ENCODE results near the gene UBAC2.

DNA sequence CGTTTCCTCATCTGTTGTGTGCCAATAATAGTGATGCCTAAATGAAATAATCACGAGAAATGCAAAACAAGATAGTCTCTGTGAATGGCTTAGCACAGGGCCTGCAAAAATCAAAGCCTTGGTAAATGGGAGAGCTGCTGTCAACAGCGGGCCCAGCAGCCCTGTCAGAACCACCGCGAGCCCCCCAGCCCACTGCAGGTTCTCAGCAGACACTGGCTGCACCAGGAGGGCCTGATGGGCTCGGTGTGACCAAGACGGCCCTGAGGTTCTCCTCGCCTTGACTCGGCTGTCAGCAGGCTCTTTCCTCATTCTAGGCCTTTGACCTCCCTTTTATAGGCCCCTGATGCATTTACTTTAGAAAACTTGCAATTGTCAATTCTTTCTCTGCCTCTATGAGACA lies 197.4 kb downstream of the UBAC2 start:
- TF ChIP-seq POLR2AphosphoS5 (IDR thresholded peaks at IDR 0.05; ENCODE audit: low read depth, low read length) (no peak), TAF1 (IDR thresholded peaks at IDR 0.05; ENCODE audit: low read depth, low read length) (no peak), POLR2A (IDR thresholded peaks at IDR 0.05; ENCODE audit: low read depth, low read length) (no peak), SPI1 (IDR thresholded peaks at IDR 0.05; ENCODE audit: low read depth, low read length) (no peak), POU2F2 (IDR thresholded peaks at IDR 0.05; ENCODE audit: low read depth, low read length) (no peak), PAX5 (IDR thresholded peaks at IDR 0.05; ENCODE audit: insufficient read depth, low read length, severe bottlenecking) (no peak)
